Glomerular visceral epithelial cell (primary cell): ENCODE data around the gene CACNB4.
A peak's percentile ranks its signal among the peaks of the same experiment; 100 is the strongest.
"Not testable (repeated sequence)": the region's sequence is repeated elsewhere in the genome, so short reads cannot be mapped to it uniquely, and the experiment has no call there.

Experiments
- DNase-seq: peaks from one replicate; pipeline ENCODE4 v3.0.0-alpha.2; 2016; ENCODE audit errors: extremely low spot score

Gene CACNB4

DNA sequence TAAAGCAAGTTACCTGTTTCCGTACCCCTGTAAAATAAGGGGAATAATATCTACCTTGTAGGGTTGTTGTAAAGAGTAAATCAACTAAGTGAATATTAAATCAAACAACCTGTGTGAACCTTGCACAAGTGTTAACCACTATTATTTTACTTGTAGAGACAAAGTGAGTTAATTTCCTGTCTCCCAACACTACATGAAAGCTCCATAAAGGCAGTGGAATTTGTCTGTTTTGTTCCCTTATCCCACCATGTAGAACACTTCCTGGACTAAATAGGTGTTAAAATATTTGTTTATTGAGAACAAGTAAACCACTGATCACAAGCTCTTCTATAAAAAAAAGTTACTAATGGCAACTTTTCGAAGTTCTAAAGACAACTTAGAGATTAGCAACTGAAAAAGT, 274.0 kb downstream of the CACNB4 start:
- no peak for DNase-seq

DNA sequence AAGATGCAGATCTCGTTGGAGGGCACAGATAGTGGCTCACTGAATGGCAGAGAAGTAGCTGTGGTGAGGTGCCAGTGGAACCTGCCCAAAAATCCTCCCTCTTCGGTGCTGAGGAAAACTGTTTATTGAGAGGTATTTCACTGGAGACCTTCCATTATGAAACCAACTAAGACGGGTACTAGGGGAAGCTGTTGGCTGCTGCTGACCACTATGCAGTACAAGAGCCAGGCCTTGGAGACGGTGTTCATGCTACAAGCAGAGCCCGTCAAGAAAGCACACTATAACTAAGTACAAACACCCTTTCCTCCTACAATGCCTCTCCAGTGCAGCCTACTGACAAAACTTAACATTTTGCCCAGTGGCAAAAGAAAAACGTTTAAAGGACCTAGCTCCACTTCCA, 275.2 kb downstream of the CACNB4 start:
- no peak for DNase-seq

DNA sequence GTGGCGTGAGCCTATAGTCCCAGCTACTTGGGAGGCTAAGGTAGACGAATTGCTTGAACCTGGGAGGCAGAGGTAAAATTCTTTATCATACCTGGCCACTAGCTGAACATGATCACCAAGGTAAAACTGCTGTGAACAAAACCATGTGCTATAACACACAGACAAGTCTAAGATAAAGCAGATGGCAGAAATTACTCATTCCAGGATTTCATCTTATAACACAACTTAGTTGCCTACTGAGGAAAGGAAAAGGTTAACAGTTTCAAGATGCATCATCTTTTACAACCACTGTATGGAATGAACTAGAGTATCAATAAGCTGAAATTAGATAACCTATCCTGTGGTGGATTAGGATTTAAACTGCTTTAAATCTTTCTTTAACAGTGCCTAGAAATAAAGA, 278.9 kb downstream of the CACNB4 start:
- no peak for DNase-seq

DNA sequence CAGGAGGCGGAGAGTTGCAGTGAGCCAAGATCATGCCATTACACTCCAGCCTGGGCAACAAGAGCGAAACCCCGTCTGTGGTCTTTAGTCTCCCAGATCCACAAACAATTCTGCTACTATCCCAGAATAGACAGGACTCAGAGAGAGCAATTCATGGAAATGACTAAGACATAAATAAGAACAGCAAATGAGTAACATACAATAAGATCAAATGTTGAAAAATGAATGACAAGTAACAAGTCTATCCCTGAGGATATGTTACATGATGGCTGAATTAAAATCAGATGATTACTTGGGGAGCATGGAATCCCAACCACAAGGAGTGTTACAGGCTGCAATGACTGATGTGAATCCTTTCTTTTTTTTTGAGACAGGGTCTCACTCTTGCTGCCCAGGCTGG, 280.9 kb downstream of the CACNB4 start:
- DNase-seq: no peak

DNA sequence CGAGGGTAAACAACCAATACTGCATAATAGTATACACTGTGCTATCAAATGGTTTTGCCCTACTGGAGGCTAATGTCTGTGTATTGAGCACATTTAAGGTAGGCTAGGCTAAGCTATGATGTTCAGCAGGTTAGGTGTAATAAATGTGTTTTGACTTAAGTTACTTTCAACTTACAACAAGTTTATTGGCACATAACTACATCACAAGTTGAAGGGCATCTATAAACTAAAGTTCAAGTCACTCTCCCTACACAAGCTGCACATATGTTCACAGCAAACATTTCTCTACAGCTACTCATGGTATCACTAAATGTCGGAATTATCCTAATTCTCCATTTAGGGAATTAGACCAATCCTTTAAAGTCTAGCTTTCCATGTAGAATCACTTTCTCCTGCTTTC, 282.0 kb downstream of the CACNB4 start:
- DNase-seq: no peak

DNA sequence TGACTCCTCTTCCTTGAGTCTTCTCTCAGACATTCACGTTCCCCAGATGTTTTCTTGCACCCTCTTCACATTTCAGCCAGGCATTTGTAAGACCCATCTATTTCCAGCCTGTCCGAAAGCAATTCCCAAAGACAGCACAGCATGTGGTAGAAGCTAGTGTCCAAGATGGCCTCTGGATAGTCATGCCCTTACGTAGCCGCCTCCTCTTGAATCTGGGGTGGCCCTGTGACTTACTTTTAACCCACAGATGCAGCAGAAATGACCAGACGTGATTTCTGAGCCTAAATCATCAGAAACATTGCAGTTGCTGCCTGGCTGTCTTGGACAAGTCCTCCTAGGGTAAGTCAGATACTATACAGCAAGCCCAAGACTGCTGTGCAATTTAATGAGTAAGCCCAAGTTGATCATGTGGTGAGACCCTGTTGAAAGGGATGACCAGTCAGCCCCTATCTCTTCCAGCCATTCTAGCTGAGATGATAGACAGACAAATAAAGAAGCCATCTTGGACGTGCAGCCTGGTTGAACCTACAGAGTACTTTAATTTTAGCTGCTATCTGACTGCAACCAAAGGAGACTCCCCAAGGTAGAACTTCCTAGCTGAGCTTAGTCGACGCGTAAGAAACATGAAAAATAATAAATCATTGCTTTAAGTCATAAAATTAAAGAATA, 282.9 kb downstream of the CACNB4 start:
- DNase-seq: no peak

DNA sequence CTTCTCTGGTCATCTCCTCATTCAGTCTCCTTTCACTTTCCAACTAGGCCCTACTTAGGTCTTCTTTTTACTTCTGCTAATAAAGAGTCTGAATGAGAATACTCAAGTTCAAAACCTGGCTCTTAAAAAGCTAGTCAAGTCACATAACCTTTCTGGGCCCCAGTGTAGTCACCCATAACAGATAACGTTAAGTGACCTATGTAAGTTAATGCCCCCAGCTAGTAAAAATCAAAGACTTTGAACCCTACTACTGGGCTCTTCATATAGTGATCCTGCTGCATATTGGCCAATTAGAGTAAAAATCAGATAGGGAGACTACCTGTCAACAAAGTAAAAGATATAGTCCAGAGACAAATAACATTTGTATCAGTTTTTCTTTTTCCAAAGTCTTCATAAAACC, 288.4 kb downstream of the CACNB4 start:
- DNase-seq: no peak

DNA sequence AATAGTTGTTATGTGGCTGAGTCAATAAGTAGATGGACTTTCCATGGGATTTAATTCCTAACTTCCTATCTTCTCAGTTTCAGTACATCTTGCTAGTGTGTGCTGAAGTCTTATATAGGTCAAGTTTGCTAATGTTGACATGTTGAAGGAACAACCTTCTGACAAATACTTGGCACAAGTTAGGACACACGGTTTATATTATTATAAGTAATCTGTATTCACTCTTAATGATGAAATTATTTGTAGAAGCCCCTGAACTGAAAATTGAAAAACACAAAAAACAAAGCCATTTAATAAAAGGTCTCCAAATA, 289.8 kb downstream of the CACNB4 start:
- DNase-seq: no peak

DNA sequence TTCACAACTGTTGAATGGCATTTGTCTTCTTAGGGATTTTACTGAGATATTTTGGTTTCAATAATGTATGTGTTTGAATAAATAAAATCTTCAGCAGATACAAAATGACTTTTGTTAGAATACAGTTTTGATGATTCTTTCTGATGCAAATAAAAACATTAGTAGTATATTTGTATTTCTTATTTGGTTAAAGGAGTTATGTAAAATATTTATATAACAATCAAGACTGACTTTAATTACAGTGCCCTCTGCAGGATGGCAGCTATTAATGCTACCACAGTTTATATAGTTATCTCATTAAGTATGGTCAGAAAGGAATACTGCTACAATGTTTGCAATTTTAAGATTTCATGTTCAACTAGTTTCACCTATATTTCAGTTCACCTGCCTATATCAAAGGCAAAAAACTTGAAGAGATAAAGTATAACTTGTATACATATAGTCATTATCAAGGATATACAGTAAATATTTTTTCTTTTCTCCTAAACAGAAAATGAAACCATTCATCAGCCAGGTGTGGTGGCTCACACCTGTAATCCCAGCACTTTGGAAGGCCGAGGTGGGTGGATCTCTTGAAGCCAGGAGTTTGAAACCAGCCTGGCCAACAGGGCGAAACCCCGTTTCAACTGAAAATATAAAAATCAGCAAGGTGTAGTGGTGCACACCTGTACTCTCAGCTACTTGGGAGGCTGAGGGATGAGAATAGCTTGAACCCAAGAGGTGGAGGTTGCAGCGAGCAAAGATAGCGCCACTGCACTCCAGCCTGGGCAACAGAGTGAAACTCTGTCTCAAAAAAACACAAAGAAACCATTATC, 290.4 kb downstream of the CACNB4 start:
- DNase-seq: peak; percentile 22

DNA sequence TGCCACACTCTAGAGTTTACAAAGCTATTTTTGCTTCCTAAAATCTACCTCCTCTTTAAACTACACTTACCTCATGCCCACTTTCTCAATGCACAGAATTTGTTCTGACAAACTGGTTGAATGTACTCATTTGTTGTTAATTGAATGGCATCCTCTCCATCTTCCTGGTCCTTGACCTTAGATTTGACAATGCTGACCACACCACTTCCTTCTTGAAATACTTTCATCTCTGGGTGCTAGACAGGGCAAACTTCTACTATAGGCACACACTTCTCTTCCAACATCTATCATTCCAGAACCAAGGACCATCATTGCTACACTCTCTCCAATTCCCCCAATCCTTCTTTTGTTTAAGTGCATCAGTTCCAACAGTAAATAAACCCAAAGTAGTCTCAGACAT, 292.9 kb downstream of the CACNB4 start:
- no peak for DNase-seq

DNA sequence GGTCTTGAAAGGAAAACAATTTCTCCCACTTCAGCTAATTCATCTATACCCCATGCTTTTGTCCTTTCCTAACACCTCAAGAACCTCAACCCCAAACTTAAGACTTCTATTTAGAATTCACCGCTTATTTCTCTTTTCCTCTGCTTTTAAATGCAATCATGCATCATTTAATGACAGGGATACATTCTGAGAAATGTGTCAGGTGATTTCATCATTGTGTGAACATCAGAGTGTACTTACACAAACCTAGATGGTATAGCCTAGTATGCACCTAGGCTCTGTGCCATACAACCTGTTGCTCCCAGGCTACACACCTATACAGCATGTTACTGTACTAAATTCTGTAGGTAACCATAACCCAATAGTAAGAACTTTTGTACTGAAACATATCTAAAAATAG, 293.5 kb downstream of the CACNB4 start:
- no peak for DNase-seq

DNA sequence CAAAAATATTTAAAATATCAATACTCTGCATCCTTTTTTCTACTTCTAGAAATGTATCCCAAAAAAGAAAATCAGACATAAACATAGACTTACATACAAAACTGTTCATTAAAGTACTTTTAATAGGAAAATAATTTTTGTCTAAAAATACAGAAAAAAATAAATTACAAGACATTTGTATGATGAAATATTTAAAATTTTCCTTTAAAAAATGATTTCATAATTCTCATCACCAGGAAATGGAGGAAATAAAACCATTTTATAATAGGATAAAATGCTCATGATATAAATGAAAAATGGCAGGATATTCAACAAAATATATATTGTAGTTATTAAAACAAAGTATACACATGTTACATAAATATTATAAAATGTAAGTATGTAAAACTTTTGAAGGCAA, 295.0 kb downstream of the CACNB4 start:
- DNase-seq: no peak

DNA sequence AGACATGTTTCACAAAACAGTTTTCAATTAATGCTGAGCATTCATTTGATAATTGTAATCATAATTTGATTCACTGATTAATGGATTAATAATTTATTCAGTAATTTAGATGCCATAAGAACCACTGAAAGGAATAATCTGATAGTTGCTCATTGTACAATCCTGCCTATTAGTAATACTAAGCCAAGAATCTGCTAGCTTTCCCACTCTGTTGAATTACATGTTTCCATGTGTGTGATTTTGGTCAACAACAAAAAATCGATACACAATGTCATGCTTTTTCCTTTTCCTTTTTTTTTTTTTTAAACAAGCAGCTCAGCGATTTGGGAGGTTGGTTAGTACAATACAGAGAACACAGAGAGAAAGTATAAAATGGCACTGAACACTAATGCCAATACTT, 296.5 kb downstream of the CACNB4 start:
- DNase-seq: no peak

DNA sequence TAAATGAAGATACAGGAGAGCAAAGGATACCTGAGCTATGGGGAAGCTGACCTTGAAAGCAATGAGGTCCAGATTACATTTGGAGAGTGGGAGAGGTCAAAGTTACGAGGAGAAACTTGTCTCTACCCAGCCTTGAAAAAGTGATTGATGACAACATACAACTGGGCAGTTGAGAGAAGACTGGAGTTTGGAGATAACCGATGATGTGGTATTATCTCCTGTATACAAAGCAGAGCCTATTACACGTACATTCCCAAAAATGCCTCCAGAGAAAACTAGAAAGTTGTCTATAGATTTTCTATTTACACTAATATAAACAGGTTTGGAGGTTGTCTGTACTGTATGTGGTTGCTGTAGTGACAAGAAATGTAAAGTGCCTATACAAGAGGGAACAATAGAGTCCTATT, 299.0 kb downstream of the CACNB4 start:
- DNase-seq: no peak

DNA sequence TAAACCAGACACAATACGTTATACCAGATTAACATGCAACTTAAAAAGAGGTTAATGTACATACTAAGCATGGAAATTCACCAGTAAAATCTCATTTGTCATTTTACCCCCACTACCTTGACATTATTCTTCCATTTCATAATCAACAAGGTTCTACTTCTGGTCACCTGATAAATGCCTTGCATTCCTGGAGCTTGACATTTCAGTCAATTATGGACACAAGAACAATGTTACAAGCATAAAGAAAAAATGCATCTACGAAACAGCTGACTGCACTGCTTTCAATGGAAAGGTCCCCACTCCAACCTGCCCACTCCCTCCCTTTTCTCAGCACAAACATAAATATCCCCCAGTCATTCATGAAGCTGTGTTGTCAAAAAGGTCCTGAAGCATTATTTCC, 302.1 kb downstream of the CACNB4 start:
- DNase-seq: peak; percentile 24

DNA sequence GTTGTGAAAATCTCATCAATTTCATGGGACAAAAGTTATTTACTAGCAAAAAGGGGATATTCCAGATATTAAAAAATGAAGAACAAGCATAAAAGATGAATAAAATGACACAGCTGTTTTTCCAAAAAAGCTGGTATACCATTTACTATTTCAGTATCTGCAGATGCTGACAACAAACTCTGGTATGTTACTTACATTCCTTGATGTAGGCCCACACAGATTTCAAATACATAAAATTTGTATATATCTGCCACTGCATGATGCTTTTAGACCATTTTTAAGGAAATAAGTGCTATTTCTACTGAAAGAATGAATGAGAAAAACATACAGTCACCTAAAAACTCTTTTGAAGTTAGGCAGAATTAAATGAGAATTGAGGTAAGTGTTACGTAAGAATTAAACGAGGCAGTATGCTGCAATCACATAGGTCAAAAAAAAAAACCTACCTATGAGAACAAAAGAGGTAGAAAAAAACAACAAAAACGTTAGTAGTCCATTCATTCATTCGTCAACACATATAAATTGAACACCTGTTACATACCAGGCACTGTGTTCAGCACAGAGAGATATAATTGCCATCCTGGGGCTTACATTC, 303.1 kb downstream of the CACNB4 start:
- no peak for DNase-seq

DNA sequence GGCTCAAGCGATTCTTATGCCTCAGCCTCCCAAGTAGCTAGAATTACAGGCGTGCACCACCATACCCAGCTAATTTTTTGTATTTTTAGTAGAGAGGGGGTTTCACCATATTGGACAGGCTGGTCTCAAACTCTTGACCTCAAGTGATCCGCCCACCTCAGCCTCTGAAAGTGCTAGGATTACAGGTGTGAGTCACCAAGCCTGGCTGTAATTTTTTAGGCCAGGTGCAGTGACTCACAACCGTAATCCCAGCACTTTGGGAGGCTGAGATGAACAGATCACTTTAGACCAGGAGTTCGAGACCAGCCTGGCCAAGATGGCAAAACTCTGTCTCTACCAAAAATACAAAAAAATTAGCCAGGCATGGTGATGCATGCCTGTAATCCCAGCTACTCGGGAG, 304.4 kb downstream of the CACNB4 start:
- not testable (repeated sequence) for DNase-seq

DNA sequence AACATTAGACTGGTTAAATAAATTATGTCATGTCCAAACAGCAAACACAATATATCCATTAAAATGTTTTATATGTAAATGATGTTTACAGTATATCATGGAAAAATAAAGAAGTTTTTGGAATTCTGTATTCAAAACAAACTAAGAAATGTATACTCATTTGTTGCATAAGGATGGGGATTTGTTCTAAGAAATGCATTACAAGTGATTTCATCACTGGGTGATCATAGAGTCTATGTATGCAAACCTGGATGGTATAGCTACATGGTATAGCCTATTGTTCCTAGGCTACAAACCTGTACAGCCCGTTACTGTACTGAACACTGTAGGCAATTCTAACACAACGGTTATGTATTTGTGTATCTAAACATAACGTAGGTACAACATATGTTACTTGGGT, 305.7 kb downstream of the CACNB4 start:
- no peak for DNase-seq

DNA sequence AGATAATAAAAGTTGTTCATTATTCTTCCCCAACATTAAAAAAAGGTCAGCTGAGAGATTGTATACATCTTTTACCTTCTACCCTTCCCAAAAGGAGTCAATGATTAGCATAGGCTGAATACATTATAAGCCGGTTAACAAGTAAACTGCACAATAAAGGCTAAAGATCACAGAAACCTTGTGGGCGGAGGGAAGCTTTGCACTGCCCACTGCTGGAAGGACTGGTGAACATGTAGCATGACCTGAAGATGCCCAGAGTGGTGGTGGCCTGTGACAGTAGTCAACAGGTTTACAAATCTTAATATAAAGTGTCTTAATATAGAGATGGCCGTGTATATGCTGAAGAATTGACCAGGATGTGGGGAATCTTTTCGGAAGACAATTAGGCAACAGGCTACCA, 306.3 kb downstream of the CACNB4 start:
- no peak for DNase-seq

DNA sequence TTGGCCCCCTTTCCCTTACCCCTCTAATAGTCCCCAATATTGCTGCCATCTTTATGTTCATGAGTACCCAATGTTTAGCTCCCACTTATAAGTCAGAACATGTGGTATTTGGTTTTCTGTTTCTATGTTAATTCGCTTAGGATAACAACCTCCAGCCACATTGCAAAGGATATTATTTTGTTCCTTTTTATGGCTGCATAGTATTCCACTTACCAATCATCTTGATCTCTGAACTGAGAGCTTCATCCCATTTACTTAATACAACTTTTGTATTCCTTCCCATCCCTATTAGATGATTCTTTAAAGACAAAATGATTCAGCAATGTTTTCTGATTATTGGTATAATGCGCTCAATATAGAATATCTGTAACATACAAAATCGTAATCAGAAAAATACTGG, 307.3 kb downstream of the CACNB4 start:
- DNase-seq: no peak

DNA sequence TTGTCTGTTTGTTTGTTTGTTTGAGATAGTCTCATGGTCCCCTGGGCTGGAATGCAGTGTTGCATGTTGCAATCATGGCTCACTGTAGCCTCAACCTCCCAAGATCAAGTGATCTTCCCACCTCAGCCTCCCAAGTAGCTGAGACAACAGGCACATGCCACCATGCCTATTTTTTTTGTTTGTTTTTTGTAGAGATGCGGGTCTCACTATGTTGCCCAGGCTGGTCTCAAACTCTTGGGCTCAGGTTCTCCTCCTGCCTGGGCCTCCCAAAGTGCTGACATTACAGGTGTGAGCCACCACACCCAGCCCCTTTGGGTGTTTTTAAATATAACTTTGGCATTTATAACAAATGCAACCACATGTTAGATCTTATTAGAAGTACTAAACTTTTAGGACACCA, 308.2 kb downstream of the CACNB4 start:
- no peak for DNase-seq

DNA sequence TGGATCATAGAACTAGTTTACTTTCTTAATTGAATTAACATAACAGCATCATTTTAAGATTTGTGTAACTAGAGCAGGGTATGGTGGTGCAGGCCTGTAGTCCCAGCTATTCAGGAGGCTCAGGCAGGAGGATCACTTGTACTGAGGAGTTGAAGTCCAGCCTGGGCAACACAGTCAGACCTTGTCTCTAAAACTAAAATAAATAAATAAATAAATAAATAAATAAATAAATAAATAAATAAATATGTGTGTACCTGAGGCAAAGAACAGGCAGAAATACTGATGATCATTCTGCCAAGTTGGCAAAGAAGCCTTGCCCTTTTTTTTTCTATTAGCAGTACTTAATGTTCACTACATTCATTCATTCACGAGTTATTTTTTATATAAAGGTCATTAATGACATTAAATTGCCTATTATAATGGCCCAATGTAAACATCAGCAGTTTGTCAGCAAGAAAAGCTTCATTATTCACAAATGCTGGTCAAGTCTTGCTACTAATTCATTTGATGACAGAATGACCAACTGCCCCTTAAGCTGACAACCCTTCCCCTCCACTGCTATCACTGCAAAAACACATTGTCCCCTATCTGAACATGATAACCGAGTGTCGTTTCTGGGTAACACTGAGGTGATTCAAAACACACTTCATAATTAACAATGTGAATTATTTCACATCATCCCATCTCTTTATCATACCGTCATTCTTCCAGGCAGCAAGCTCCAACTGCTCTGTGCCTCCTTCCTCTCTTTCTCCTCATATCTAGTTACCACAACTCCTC, 309.6 kb downstream of the CACNB4 start:
- DNase-seq: no peak

DNA sequence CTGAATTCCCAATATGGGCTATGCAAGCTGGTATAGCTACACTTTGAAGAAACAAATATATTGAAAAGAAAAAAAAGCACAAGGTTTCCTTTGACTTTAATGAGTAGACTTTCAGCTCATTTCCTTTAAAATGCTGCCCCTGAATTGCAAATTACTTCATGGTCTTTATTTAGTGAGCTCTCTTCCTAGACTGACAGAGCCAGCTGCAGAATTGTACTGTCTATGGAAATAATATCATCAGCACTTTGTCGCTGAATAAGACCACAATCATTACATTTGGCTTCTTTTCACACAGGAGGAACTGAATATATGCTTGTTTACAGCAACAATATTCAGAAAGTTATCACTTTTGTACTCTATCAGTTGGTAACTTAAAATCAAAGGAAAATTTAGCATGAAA, 312.4 kb downstream of the CACNB4 start:
- DNase-seq: no peak
